ENCODE measurements around the gene USP32. TPM values are rescaled to one million over a fixed set of nuclear protein-coding genes. Genes with fewer than 3 reads are reported as not detected.

USP32 gene
- polyA plus RNA-seq, 3 donors, result 39.8 to 48.1 (median 45.7) TPM

- no peak for DNase-seq
Measured at GRCh38 chr17:60304502-60304901, 87.4 kb downstream of the USP32 start.

GRCh38 chr17:60303406-60304099 is 88.4 kb downstream of the USP32 start:
- DNase-seq, result no peak

GRCh38 chr17:60301649-60302048 is 90.3 kb downstream of the USP32 start:
- DNase-seq, result no peak

GRCh38 chr17:60300949-60301348 is 91.0 kb downstream of the USP32 start:
- DNase-seq, result no peak

GRCh38 chr17:60300011-60300410 is 91.9 kb downstream of the USP32 start:
- no peak for DNase-seq

- DNase-seq, result no peak
Measured at GRCh38 chr17:60297760-60298401, 94.1 kb downstream of the USP32 start.

- DNase-seq, result no peak
Measured at GRCh38 chr17:60296177-60296576, 95.8 kb downstream of the USP32 start.

- no peak for DNase-seq
Measured at GRCh38 chr17:60293580-60294335, 98.2 kb downstream of the USP32 start.

- DNase-seq, result no peak
Measured at GRCh38 chr17:60292697-60293096, 99.2 kb downstream of the USP32 start.

GRCh38 chr17:60284709-60285108 is 107.2 kb downstream of the USP32 start:
- DNase-seq, result no peak

- DNase-seq, result no peak
Measured at GRCh38 chr17:60283816-60284215, 108.1 kb downstream of the USP32 start.

- no peak for DNase-seq
Measured at GRCh38 chr17:60280673-60281072, 111.3 kb downstream of the USP32 start.

GRCh38 chr17:60278237-60278636 is 113.7 kb downstream of the USP32 start:
- no peak for DNase-seq

GRCh38 chr17:60277258-60277657 is 114.7 kb downstream of the USP32 start:
- DNase-seq, result no peak

GRCh38 chr17:60269417-60269816 is 122.5 kb downstream of the USP32 start:
- DNase-seq, result no peak

GRCh38 chr17:60260540-60260939 is 131.4 kb downstream of the USP32 start:
- DNase-seq, result no peak

- no peak for DNase-seq
Measured at GRCh38 chr17:60258313-60258712, 133.6 kb downstream of the USP32 start.

GRCh38 chr17:60256174-60256573 is 135.8 kb downstream of the USP32 start:
- no peak for DNase-seq

- no peak for DNase-seq
Measured at GRCh38 chr17:60253048-60253447, 138.9 kb downstream of the USP32 start.

- DNase-seq, result no peak
Measured at GRCh38 chr17:60252459-60252858, 139.5 kb downstream of the USP32 start.

- DNase-seq, result no peak
Measured at GRCh38 chr17:60249290-60249826, 142.6 kb downstream of the USP32 start.

GRCh38 chr17:60248618-60249289 is 143.2 kb downstream of the USP32 start:
- no peak for DNase-seq

Measured in renal pelvis (tissue), 4 donors.